B cell (primary cell): ENCODE data around the gene SLIT3. TPM values are rescaled to one million over a fixed set of nuclear protein-coding genes. Genes with fewer than 3 reads are reported as not detected.

Experiments
- ATAC-seq: fragments of 200-7000 bp; cut with Tn5 transposase; one replicate; pipeline ENCODE4 v1.10.0; 2021; ENCODE audit warnings: low read depth, mild to moderate bottlenecking, moderate number of reproducible peaks, moderate library complexity
- CTCF ChIA-PET: fragments of 350-600 bp; sonication (Branson Sonifier 250); formaldehyde crosslinking; loops from one replicate; lab custom pipeline; 2021; ENCODE audit warnings: antibody characterized with exemption, inconsistent platforms; lab: Charles Lee
- POLR2A ChIA-PET: fragments of 350-600 bp; sonication (Branson Sonifier 250); formaldehyde crosslinking; loops from one replicate; lab custom pipeline; 2021; ENCODE audit warnings: antibody characterized with exemption; lab: Charles Lee
- DNase-seq: peaks from one replicate; pipeline ENCODE4 v3.0.0; 2013
- H2AFZ ChIP-seq: 2 replicates; pipeline ENCODE4 v1.6.1; 2012; ENCODE audit warnings: mild to moderate bottlenecking, low read depth, low read length; ENCODE audit not compliant: insufficient read depth, poor library complexity, severe bottlenecking
- H3K27ac ChIP-seq, 2 donors: 1 replicate in 1 of 2; 2 replicates in 1 of 2; pipeline ENCODE4 v1.5.1; 2012 to 2013; ENCODE audit warnings: low read length in 2 of 2, mild to moderate bottlenecking in 2 of 2, moderate library complexity in 1 of 2
- H3K27me3 ChIP-seq, 4 experiments: fragments of 200-600 bp in 1 of 4; sonication (generic) in 1 of 4; replicated peaks in 1 of 4; 1 replicate in 2 of 4; 2 replicates in 2 of 4; pipeline versions ENCODE4 v1.6.1 to v1.7.0; 2013 to 2016; ENCODE audit warnings: low read length in 3 of 4, mild to moderate bottlenecking in 2 of 4, mixed read lengths in 1 of 4, moderate library complexity in 1 of 4; ENCODE audit not compliant: insufficient read depth in 4 of 4, control insufficient read depth in 3 of 4; ENCODE audit errors: control extremely low read depth in 1 of 4
- H3K36me3 ChIP-seq, 2 experiments: replicated peaks in 1 of 2; 1 replicate in 1 of 2; 2 replicates in 1 of 2; pipeline versions ENCODE4 v1.6.1 to v1.7.1; 2013; ENCODE audit warnings: low read length in 1 of 2; ENCODE audit not compliant: insufficient read depth in 2 of 2, control insufficient read depth in 1 of 2; ENCODE audit errors: control extremely low read depth in 1 of 2, extremely low read depth in 1 of 2
- H3K4me1 ChIP-seq, 2 donors: fragments of 200-600 bp in 1 of 2; sonication (generic) in 1 of 2; 1 replicate in 1 of 2; 2 replicates in 1 of 2; pipeline versions ENCODE4 v1.5.1 to v1.6.1; 2013 to 2017; ENCODE audit warnings: low read length in 2 of 2; ENCODE audit not compliant: control insufficient read depth in 2 of 2, insufficient read depth in 2 of 2
- H3K4me2 ChIP-seq: replicated peaks from 2 replicates; pipeline ENCODE3; 2012; ENCODE audit warnings: mild to moderate bottlenecking, low read depth, low read length; ENCODE audit not compliant: poor library complexity, severe bottlenecking
- H3K4me3 ChIP-seq, 5 experiments: fragments of 200-600 bp in 1 of 5; sonication (generic) in 1 of 5; 1 replicate in 3 of 5; 2 replicates in 2 of 5; pipeline versions ENCODE4 v1.5.1 to v1.7.0; 2011 to 2016; ENCODE audit warnings: low read length in 4 of 5, mild to moderate bottlenecking in 4 of 5, low read depth in 2 of 5, control low read depth in 1 of 5, moderate library complexity in 1 of 5; ENCODE audit not compliant: insufficient read depth in 1 of 5; ENCODE audit errors: control extremely low read depth in 1 of 5, extremely low read depth in 1 of 5
- H3K79me2 ChIP-seq: fragments of 200-600 bp; sonication (generic); one replicate; pipeline ENCODE4 v1.6.0; 2016; ENCODE audit warnings: low read length; ENCODE audit not compliant: control insufficient read depth, insufficient read depth
- H3K9ac ChIP-seq: fragments of 200-600 bp; sonication (generic); 2 replicates; pipeline ENCODE4 v1.6.1; 2017; ENCODE audit warnings: mild to moderate bottlenecking, low read length, moderate library complexity
- H3K9me3 ChIP-seq, 3 donors: one replicate each; pipeline versions ENCODE4 v1.6.1 to v1.7.1; 2013; ENCODE audit warnings: low read length in 2 of 3; ENCODE audit not compliant: control insufficient read depth in 2 of 3, insufficient read depth in 1 of 3; ENCODE audit errors: control extremely low read depth in 1 of 3
- H4K20me1 ChIP-seq: 2 replicates; pipeline ENCODE4 v1.6.0; 2012; ENCODE audit warnings: mild to moderate bottlenecking, low read length; ENCODE audit not compliant: insufficient read depth, control insufficient read depth, poor library complexity, severe bottlenecking
- H3K27ac Mint-ChIP-seq: one replicate; pipeline ENCODE4 v1.8.0; 2021; ENCODE audit warnings: mixed read lengths
- H3K27me3 Mint-ChIP-seq: one replicate; pipeline ENCODE4 v1.8.0; 2021; ENCODE audit warnings: mixed read lengths
- H3K4me1 Mint-ChIP-seq: one replicate; pipeline ENCODE4 v1.8.0; 2021; ENCODE audit warnings: mixed read lengths
- H3K4me3 Mint-ChIP-seq: one replicate; pipeline ENCODE4 v1.8.0; 2021; ENCODE audit warnings: mixed read lengths
- H3K9me3 Mint-ChIP-seq: one replicate; pipeline ENCODE4 v1.8.0; 2022; ENCODE audit warnings: mixed read lengths; ENCODE audit not compliant: insufficient read depth
- EZH2 ChIP-seq: IDR thresholded peaks from 2 replicates; pipeline ENCODE4 v1.6.1; 2012; ENCODE audit warnings: borderline replicate concordance, low read depth, mild to moderate bottlenecking, moderate library complexity, low read length; ENCODE audit not compliant: insufficient read depth, poor library complexity, severe bottlenecking
- WGBS: methylation state at CpG from one replicate; pipeline ENCODE4 v1.1.5; 2013; ENCODE audit warnings: missing lambda C conversion rate; ENCODE audit not compliant: insufficient coverage; 5-methylcytosine and 5-hydroxymethylcytosine counted together
- intact Hi-C: fragments of 100-400 bp; cut with micrococcal nuclease; formaldehyde crosslinking; loops from one replicate; pipeline ENCODE4 v1.10.0; 2022
- polyA plus RNA-seq: library from polyadenylated mRNA; depleted of rRNA; stranded (reverse); fragments of >200 nt; gene quantifications from 2 replicates; pipeline ENCODE4 v1.2.3, GENCODE V29; 2012
- total RNA-seq, 2 donors: library from RNA; stranded (reverse); fragments of 120-200 nt in 1 of 2; gene quantifications; 1 replicate in 1 of 2; 2 replicates in 1 of 2; pipeline versions ENCODE4 v1.2.3 to v1.2.4, GENCODE V29; 2013 to 2022
- TF ChIP-seq, protein P1 (sequence below): fragments of 200-600 bp; IDR thresholded peaks from one replicate; pipeline ENCODE4 v1.8.0; 2022; ENCODE audit warnings: antibody characterized with exemption, mild to moderate bottlenecking

The SLIT3 gene
- total and polyA plus RNA-seq, 2 donors (not counting 1 experiment from before 2014, with no cell fraction given) = not detected

DNA sequence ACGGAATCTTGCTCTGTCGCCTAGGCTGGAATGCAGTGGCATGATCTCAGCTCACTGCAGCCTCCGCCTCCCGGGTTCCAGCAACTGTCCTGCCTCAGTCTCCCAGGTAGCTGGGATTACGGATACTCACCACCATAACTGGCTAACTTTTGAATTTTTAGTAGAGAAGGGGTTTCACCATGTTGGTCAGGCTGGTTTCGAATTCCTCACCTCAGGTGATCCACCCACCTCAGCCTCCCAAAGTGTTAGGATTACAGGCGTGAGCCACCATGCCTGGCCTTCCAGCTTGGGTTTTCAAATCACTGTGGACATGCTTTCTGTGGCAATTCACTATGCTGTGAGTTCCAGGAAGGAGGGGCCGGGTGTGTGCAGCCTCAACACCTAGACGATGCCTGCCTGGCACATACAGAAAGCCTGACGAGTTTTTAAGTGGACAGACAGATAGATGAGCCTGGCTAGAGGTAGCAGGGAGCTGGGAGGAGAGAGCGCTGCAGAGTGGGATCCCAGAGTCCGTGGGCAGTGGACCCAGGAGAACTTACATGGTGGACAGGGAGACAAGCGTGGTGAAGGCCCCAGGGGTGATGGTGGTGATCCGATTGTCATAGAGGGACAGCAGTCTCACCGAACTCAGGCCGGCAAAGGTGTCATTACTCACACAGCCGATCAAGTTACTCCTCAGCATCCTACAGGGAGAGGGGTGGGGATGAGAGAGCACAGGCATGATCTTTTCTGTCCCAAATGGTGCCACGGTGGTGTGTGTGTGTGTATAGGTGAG is 548.3 kb downstream of the SLIT3 start:
- Histone ChIP-seq H3K36me3 (no peaks in the 10 kb centered on the region), H4K20me1 (no peaks in the 10 kb centered on the region), H3K4me1 (no peaks in the 10 kb centered on the region), H2AFZ (no peak overlapping the region), H3K27me3 (no peaks in the 10 kb centered on the region), H3K27ac (no peak overlapping the region), H3K9me3 (peaks cover 0 to 10% (median 0%) of the 10 kb centered on the region in 3 donors), H3K79me2 (no peaks in the 10 kb centered on the region), H3K4me2 (no peak overlapping the region), H3K4me3 (no peak overlapping the region), H3K9ac (no peak overlapping the region)
- no peak for ATAC-seq
- POLR2A ChIA-PET = no interaction called here
- no peaks in the 10 kb centered on the region for H3K9me3 Mint-ChIP-seq
- CTCF ChIA-PET = no interaction called here
- no peak overlapping the region for H3K27ac Mint-ChIP-seq
- DNase-seq = no peak
- no peak overlapping the region for H3K4me3 Mint-ChIP-seq
- intact Hi-C loops = no loop called here
- TF ChIP-seq, protein P1, sequence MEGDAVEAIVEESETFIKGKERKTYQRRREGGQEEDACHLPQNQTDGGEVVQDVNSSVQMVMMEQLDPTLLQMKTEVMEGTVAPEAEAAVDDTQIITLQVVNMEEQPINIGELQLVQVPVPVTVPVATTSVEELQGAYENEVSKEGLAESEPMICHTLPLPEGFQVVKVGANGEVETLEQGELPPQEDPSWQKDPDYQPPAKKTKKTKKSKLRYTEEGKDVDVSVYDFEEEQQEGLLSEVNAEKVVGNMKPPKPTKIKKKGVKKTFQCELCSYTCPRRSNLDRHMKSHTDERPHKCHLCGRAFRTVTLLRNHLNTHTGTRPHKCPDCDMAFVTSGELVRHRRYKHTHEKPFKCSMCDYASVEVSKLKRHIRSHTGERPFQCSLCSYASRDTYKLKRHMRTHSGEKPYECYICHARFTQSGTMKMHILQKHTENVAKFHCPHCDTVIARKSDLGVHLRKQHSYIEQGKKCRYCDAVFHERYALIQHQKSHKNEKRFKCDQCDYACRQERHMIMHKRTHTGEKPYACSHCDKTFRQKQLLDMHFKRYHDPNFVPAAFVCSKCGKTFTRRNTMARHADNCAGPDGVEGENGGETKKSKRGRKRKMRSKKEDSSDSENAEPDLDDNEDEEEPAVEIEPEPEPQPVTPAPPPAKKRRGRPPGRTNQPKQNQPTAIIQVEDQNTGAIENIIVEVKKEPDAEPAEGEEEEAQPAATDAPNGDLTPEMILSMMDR = no peak
- no peak for TF ChIP-seq EZH2
- H3K4me1 Mint-ChIP-seq = no peaks in the 10 kb centered on the region
- H3K27me3 Mint-ChIP-seq = no peaks in the 10 kb centered on the region
- WGBS = 84% methylated on average over 12 of the region's 18 CpGs

GRCh38 chr5:168752012-168752411 is 548.9 kb downstream of the SLIT3 start:
- Histone ChIP-seq H4K20me1 (no peaks in the 10 kb centered on the region), H3K4me3 (no peak overlapping the region), H3K27me3 (no peaks in the 10 kb centered on the region), H3K4me2 (no peak overlapping the region), H3K9me3 (peaks cover 0 to 11% (median 0%) of the 10 kb centered on the region in 3 donors), H3K36me3 (no peaks in the 10 kb centered on the region), H3K9ac (no peak overlapping the region), H3K79me2 (no peaks in the 10 kb centered on the region), H2AFZ (no peak overlapping the region), H3K4me1 (no peaks in the 10 kb centered on the region), H3K27ac (no peak overlapping the region)
- ChIA-PET POLR2A (no interaction called here), CTCF (no interaction called here)
- ATAC-seq = no peak
- H3K9me3 Mint-ChIP-seq = no peaks in the 10 kb centered on the region
- no peak for TF ChIP-seq EZH2
- TF ChIP-seq, protein P1 = no peak
- WGBS = 86% methylated on average over 2 of the region's 3 CpGs
- no peaks in the 10 kb centered on the region for H3K4me1 Mint-ChIP-seq
- no peak for DNase-seq
- no peaks in the 10 kb centered on the region for H3K27me3 Mint-ChIP-seq
- intact Hi-C loops = no loop called here
- no peak overlapping the region for H3K27ac Mint-ChIP-seq
- H3K4me3 Mint-ChIP-seq = no peak overlapping the region
